Astrocyte of the spinal cord (primary cell): ENCODE measurements around the gene DNAH10.

Experiments used
- DNase-seq: peaks from one replicate; pipeline ENCODE4 v3.0.0; 2011; ENCODE audit warnings: low read depth, low spot score
- H3K4me3 ChIP-seq: 2 replicates; pipeline ENCODE4 v1.5.1; 2011; ENCODE audit warnings: low read depth, mild to moderate bottlenecking, low read length, moderate library complexity
- CTCF ChIP-seq: IDR thresholded peaks from 2 replicates; pipeline ENCODE4 v1.5.1; 2012; ENCODE audit warnings: low read depth, mild to moderate bottlenecking, low read length, inconsistent platforms
- in situ Hi-C: cut with HindIII; loops from 2 replicates; pipeline ENCODE4 v1.10.0; 2017; ENCODE audit warnings: low sequenced_read_pairs

The DNAH10 gene

GRCh38 chr12:123960856-123961255, 198.8 kb downstream of the DNAH10 start:
- in situ Hi-C loops: no loop called here
- no peak for DNase-seq
- H3K4me3 ChIP-seq: no peak overlapping the region
- TF ChIP-seq CTCF: no peak

- TF ChIP-seq CTCF: no peak
- in situ Hi-C loops: no loop called here
- no peak overlapping the region for H3K4me3 ChIP-seq
- no peak for DNase-seq
These were observed 199.7 kb downstream of the DNAH10 start for GRCh38 chr12:123961585-123962345.

- no peak overlapping the region for H3K4me3 ChIP-seq
- DNase-seq: peak; percentile 32
- in situ Hi-C loops: no loop called here
- no peak for TF ChIP-seq CTCF
These were observed 200.4 kb downstream of the DNAH10 start for GRCh38 chr12:123962513-123962912.

GRCh38 chr12:123963821-123964220, 201.7 kb downstream of the DNAH10 start:
- no peak for TF ChIP-seq CTCF
- in situ Hi-C loops: no loop called here
- H3K4me3 ChIP-seq: no peak overlapping the region
- DNase-seq: no peak

GRCh38 chr12:123965382-123965781, 203.3 kb downstream of the DNAH10 start:
- no peak for TF ChIP-seq CTCF
- in situ Hi-C loops: no loop called here
- DNase-seq: no peak
- no peak overlapping the region for H3K4me3 ChIP-seq

GRCh38 chr12:123966596-123966995, 204.5 kb downstream of the DNAH10 start:
- no peak overlapping the region for H3K4me3 ChIP-seq
- in situ Hi-C loops: no loop called here
- no peak for TF ChIP-seq CTCF
- DNase-seq: peak; percentile 64
